Measurements from ENCODE around the gene TPM2. TPM values are rescaled to one million over a fixed set of nuclear protein-coding genes. Genes with fewer than 3 reads are reported as not detected.

Gene TPM2
- total RNA-seq, 6 experiments from 2014 or later = 1,810 to 3,557 (median 2,546) TPM

DNA sequence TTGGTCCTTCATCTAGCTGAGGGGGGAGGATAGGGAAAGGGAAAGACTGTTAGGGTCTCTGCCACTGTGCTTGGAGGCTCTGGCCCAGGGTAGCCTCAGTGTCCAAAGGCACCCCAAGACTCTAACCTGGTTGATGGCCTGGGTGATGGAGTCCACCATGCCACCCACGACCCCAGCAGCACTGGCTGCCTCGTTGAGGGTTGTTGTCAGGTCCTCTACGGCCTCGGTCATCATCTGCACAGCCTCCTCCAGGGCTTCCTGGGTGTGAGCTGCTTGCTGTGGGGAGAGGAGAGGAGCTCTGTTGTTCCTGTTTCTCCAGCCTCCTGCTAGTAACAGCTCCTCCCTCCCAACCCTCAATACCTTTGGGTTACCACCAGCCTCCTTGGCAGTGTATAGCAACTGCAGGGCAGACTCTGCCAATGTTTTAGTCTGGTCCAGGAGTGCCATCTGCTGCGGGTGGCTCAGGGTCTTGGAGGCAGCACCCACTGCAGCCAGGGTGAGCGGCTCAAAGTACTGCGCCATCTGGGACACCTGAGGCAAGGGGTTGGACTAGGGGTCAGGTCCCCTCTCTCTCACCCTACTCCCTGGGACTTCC, 16.2 kb upstream of the TPM2 start:
- DNase-seq = no peak
- peaks cover 3% of the 10 kb centered on the region for H3K27me3 Mint-ChIP-seq (ENCODE audit: insufficient read depth)
- H3K36me3 Mint-ChIP-seq (ENCODE audit: low read depth) = peaks cover 47% of the 10 kb centered on the region
- no peak overlapping the region for H3K27ac Mint-ChIP-seq
- no peaks in the 10 kb centered on the region for H3K4me1 Mint-ChIP-seq (ENCODE audit: low read depth)
- no peak overlapping the region for H3K4me3 Mint-ChIP-seq
- TF ChIP-seq, protein P1, sequence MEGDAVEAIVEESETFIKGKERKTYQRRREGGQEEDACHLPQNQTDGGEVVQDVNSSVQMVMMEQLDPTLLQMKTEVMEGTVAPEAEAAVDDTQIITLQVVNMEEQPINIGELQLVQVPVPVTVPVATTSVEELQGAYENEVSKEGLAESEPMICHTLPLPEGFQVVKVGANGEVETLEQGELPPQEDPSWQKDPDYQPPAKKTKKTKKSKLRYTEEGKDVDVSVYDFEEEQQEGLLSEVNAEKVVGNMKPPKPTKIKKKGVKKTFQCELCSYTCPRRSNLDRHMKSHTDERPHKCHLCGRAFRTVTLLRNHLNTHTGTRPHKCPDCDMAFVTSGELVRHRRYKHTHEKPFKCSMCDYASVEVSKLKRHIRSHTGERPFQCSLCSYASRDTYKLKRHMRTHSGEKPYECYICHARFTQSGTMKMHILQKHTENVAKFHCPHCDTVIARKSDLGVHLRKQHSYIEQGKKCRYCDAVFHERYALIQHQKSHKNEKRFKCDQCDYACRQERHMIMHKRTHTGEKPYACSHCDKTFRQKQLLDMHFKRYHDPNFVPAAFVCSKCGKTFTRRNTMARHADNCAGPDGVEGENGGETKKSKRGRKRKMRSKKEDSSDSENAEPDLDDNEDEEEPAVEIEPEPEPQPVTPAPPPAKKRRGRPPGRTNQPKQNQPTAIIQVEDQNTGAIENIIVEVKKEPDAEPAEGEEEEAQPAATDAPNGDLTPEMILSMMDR (IDR thresholded peaks at IDR 0.05) = no peak
- H3K9me3 Mint-ChIP-seq = no peaks in the 10 kb centered on the region

DNA sequence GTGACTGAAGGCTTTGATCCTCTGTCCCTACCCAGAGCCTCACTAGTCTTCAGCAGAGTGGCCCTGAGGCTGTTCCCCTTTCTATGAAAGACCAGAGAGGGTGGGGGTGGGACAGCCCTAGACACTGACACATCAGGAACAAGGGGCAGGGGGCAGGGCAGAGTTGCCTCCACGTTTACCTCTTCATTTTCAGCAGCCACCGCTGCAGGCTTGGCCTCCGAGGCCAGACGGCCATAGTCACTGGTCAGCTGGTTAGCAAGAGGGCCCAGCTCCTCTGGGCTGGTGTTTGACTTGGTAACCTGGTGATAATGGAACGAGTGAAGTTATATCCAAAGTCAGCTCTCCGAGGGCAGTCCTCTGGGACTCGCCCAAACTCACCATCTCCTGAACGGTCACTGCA, 15.6 kb upstream of the TPM2 start:
- TF ChIP-seq, protein P1 (IDR thresholded peaks at IDR 0.05) = no peak
- Mint-ChIP-seq H3K36me3 (ENCODE audit: low read depth) (peaks cover 41% of the 10 kb centered on the region), H3K27ac (no peak overlapping the region), H3K4me3 (no peak overlapping the region), H3K9me3 (no peaks in the 10 kb centered on the region), H3K27me3 (ENCODE audit: insufficient read depth) (peaks cover 3% of the 10 kb centered on the region), H3K4me1 (ENCODE audit: low read depth) (no peaks in the 10 kb centered on the region)
- no peak for DNase-seq

DNA sequence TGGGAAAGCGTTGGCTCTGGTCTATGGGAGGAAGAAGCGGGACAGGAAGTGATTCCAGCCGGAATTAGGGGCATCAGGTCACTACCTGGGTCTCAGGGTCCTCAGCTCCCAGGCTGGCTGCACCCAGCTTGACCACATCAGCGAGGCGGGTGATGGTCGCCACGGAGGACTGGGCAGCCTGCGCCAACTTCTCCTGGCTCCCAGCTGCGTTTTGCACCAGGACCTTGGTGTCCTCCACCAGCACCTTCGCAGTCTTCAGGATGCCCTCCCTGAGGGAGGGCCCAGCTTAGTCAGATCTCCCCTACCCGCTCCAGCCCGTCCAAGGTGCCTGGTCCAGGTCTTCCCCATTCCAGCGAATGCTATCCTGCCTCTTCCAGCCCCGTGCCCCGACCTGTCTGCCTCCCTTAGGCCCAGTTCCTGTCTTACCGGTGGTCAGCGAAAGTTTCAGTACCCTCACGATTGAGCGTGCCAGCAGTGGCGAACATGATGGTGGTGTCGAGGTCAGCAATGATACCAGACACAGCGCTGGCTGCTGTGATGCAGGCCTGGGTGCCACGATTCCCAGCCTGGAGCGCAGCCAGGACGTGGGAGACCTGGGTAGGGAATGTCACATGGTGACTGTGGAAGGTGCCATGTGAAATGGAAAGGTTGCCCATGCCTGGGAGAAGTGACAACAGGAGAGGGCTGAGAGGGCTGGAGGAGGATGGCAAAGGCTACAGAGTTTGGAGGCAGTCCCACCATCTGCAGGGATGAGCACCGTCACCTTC, 14.4 kb upstream of the TPM2 start:
- Mint-ChIP-seq H3K9me3 (no peaks in the 10 kb centered on the region), H3K4me1 (ENCODE audit: low read depth) (no peaks in the 10 kb centered on the region)
- no peak for DNase-seq

DNA sequence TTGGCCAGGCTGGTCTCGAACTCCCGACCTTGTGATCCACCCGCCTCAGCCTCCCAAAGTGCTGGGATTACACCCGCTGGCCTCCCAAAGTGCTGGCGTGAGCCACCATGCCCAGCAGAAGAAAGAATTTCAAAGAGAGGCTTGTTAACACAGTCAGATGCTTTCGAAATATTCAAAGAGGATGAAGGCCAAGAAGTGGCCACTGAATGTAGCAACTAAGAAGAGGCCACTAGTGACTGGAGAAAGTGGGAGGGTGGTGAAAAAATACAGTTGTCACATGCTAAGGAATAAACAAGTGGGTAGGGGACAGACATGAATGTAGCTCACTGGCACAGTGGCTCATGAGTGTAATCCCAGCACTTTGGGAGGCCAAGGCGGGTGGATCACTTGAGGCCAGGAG, 13.0 kb upstream of the TPM2 start:
- Mint-ChIP-seq H3K36me3 (ENCODE audit: low read depth) (peaks cover 27% of the 10 kb centered on the region), H3K27me3 (ENCODE audit: insufficient read depth) (peaks cover 3% of the 10 kb centered on the region), H3K4me1 (ENCODE audit: low read depth) (peaks cover 4% of the 10 kb centered on the region; the same call in 1 of the 2 replicates), H3K9me3 (no peaks in the 10 kb centered on the region), H3K4me3 (no peak overlapping the region), H3K27ac (peak overlapping the region; percentile 12; the same call in 1 of the 2 replicates)
- TF ChIP-seq, protein P1 (IDR thresholded peaks at IDR 0.05) = no peak
- DNase-seq = no peak

More for the DNA sequence above, 14.4 kb upstream of the TPM2 start:
- H3K36me3 Mint-ChIP-seq (ENCODE audit: low read depth) = peaks cover 37% of the 10 kb centered on the region
- peaks cover 3% of the 10 kb centered on the region for H3K27me3 Mint-ChIP-seq (ENCODE audit: insufficient read depth)
- no peak overlapping the region for H3K4me3 Mint-ChIP-seq
- no peak overlapping the region for H3K27ac Mint-ChIP-seq
- TF ChIP-seq, protein P1 (IDR thresholded peaks at IDR 0.05) = no peak

DNA sequence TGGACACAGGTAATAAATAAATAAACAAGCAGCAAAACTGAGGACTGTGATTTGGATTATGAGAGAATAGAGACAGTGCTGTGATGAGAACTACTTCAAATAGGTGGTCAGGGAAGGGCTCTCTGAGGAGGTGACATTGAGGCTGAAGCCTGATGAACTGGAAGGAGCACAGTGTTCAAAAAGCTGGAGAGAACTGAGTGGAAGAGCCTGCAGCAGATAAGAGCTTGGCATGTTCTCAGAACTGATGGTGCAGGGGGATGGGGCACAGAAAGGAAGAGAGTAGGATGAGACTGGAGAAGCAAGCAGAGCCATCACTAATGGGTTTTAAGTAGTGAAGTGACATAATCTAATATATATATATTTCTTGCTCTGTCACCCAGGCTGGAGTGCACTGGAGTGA, 11.2 kb upstream of the TPM2 start:
- Mint-ChIP-seq H3K4me1 (ENCODE audit: low read depth) (peaks cover 21% of the 10 kb centered on the region), H3K4me3 (no peak overlapping the region), H3K27ac (no peak overlapping the region), H3K9me3 (no peaks in the 10 kb centered on the region), H3K36me3 (ENCODE audit: low read depth) (peaks cover 27% of the 10 kb centered on the region), H3K27me3 (ENCODE audit: insufficient read depth) (peaks cover 7% of the 10 kb centered on the region)
- DNase-seq = no peak
- TF ChIP-seq, protein P1 (IDR thresholded peaks at IDR 0.05) = no peak

Measured in HFFc6 (cell line).